Suprapubic skin (tissue), 3 donors: ENCODE data around the gene FBH1.

ENCODE experiments used
- POLR2AphosphoS5 ChIP-seq, 3 donors: sonication (generic); formaldehyde crosslinking; IDR thresholded peaks; one replicate each; pipeline ENCODE4 v1.6.1; 2017; ENCODE audit warnings: antibody characterized with exemption in 3 of 3
- TF ChIP-seq, protein P1 (sequence below), 2 donors: fragments of 200-600 bp in 1 of 2; fragments of 450-650 bp in 1 of 2; sonication (generic) in 1 of 2; IDR thresholded peaks; one replicate each; pipeline ENCODE4 v1.5.1; 2016 to 2019; ENCODE audit warnings: antibody characterized with exemption in 2 of 2, mild to moderate bottlenecking in 1 of 2, moderate library complexity in 1 of 2

DNA sequence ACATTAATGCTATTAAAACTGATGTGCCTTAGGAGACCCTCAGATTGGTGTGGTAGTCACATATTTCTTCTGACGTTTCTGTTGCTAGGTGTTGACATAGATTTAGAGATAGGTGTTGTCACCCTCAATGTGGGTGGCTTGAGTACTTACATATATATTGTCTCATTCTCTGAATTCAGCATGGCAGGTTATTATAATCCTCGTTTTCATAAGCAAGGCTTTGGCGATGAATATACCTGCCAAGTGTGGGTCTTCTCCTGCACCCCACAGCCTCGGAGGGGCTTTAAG lies 7.0 kb downstream of the FBH1 start:
- TF ChIP-seq, protein P1, sequence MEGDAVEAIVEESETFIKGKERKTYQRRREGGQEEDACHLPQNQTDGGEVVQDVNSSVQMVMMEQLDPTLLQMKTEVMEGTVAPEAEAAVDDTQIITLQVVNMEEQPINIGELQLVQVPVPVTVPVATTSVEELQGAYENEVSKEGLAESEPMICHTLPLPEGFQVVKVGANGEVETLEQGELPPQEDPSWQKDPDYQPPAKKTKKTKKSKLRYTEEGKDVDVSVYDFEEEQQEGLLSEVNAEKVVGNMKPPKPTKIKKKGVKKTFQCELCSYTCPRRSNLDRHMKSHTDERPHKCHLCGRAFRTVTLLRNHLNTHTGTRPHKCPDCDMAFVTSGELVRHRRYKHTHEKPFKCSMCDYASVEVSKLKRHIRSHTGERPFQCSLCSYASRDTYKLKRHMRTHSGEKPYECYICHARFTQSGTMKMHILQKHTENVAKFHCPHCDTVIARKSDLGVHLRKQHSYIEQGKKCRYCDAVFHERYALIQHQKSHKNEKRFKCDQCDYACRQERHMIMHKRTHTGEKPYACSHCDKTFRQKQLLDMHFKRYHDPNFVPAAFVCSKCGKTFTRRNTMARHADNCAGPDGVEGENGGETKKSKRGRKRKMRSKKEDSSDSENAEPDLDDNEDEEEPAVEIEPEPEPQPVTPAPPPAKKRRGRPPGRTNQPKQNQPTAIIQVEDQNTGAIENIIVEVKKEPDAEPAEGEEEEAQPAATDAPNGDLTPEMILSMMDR (IDR thresholded peaks at IDR 0.05): no peak
- no peak for TF ChIP-seq POLR2AphosphoS5 (IDR thresholded peaks at IDR 0.05)
